HG03108 (cell line): ENCODE measurements around the gene LMF1.

Experiments used
- ATAC-seq: cut with Tn5 transposase; IDR thresholded peaks from one replicate; pipeline ENCODE4 v1.9.1; 2021; ENCODE audit warnings: moderate library complexity; ENCODE audit not compliant: unreplicated experiment

LMF1 gene

DNA sequence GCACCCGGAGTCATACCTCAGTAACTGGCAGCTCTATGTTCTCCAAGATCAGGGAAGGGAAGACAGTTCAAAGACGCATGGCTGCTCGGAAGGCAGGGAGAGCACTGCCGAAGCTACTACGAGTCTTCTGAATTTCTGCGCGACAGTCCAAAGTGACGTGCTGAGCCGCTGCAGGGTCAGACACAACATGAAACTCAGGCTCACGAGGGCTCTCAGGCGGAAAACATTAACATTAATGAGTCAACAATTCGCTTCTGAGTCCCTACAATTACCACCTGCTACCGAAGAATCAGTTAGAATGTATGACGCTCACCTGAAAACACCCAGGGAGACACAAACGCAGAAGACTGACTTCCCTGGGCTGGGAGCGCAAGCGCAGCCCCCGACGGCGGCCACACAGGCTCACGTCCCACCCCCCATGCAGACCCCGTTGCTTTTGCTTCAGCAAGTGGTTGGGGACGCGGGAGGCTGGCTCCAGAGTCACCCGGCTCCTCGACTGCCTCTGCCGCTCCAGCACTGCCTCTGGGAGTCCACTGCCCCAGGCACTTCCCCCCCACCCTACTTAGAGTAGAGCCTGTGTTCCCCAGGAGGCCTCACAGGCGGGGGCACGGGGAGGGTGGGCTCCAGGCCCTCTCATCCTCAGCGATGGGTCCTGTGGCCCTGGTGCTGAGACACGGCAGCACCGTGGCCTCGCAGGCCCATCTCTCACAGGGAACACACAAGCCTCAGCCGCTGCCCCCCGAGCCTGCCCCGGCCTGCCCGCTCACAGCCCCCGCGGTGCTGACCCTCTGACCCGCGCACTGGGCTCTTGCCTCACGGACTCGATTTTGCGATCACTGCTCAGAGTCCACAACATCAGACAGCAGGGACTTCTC is 38.9 kb downstream of the LMF1 start:
- ATAC-seq = no peak

DNA sequence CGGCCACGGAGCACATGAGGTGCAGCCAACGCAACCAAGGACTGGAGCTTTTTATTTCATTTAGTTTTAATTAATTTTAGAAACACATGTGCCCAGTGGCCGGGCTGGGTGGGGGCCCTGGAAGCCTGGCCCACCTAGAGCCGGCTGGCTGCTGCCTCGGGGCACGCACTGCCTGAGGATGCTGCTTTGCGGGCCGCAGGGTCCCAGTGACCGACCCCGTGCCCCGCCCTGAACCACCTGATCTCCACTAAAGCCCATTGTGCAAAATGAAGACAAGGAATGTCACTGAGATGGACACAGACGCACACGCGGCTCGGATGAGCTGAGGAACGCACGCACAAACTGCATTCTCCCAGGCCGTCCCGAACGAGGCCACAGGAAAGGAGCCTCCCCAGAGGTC is 39.6 kb downstream of the LMF1 start:
- ATAC-seq = no peak

DNA sequence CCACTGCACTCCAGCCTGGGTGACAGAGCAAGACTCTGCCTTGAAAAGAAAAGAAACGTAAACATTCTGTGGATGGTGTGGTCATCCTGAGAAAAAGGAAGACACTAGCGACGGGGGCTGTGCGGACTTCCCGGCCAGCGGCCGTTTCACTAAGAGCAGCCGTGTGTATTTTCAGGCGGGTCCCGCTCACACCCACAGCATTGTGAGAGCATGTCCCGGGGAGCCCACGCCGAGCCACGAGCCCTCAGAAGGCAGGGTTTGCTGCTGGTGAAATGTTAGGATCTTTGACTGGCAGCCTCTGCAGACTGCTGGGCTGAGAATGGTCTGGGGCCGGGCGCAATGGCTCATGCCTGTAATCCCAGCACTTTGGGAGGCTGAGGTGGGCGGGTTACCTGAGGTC is 40.3 kb downstream of the LMF1 start:
- ATAC-seq = no peak

DNA sequence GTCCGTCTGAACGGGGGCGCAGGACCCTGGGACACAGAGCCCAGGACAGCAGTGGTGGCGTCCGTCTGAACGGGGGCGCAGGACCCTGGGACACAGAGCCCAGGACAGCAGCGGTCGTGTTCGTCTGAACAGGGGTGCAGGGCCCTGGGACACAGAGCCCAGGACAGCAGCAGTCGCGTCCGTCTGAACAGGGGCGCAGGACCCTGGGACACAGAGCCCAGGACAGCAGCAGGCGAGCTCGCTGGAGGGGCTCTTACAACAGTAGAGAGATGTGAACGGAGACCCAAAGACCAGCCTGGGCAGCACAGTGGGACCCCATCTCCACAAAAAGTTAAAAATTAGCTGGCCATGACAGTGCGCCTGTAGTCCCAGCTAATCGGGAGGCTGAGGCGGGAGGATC is 40.7 kb downstream of the LMF1 start:
- no peak for ATAC-seq

DNA sequence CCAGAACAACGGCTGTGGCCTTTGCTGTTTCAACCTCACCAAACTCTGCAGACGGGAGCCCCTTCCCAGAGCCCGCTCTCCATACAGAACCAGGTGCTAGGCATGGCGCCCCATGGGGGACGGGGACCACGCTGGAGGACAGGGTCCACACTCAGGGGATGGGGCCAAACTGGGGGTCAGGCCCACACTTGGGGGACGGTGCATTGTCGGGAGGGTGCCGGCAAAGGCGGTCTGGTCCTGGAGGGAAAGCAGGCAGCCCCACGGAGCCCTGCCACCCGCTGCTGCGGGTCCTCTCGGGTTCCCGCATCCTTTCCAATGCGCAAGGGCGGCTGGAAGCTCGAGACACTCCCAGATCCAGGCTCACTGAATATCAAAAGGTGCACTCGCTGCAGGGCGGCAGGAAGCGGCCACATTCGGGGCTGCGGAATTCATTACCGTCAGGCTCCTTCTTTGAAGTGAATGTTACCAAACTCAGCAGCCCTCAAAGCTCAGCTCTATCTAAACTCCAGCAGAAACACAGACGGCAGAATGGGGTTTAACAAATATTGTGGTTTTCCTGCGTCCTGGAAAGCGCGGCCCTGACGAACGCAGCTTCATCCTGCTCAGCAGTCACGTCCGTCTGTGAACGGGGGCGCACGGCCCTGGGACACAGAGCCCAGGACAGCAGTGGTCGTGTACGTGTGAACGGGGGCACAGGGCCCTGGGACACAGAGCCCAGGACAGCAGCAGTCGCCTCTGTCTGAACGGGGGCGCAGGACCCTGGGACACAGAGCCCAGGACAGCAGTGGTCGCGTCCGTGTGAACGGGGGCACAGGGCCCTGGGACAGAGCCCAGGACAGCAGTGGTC is 41.3 kb downstream of the LMF1 start:
- no peak for ATAC-seq

DNA sequence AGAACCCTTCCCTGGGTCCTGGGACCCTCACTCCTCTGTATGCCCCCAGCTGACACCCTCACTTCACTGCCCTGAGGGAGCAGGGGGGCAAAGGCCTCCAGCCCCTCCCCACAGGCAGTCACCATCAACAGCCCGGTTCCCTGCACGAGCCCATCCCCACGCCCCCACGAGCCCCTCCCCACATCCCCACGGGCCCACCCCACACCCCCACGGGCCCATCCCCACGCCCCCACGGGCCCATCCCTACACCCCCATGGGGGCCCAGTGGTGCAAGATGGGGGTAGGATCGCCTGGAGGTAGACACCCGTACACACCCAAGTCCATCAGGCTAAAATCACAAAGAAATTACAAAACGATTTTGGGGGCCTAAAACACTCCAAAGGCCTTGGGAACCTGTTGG is 42.3 kb downstream of the LMF1 start:
- ATAC-seq = no peak

DNA sequence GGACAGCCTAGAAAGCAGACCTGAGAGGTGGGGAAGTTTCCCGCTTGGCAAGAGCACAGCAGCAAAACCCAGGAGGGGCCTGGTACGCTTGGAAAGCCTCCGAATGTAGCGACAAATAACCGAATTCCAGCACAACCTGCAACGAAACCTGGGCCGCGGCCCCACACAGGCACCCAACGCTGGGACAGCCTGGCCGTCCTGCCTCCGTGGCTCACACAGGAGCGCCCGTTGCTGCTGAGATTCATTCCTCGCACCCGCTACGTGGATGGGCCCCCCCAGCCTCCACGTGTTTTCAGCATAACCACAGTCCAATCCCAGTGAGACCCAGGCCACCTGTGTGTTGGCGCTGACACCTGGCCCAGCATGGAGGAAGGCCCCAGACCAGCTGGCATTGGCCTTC is 42.9 kb downstream of the LMF1 start:
- no peak for ATAC-seq

DNA sequence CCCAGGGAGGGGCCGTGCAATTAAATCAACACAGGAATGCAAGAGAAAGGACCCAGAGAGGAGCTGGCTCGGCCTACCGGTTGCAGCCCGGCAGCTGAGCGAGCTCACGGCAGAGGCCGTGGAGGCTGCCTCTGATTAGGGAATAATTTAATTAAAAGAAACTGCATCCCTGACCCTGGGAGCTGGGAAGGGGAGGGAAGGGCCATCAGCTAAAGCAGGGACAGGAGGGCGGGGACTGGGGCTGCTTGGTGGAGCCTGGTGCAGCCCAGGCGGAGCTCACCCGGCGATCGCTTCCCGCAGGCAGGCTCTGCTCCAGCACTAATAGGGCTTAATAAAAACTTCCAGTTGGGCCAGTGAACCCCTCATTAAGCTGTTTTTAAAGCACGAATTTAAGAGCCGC is 43.4 kb downstream of the LMF1 start:
- no peak for ATAC-seq

DNA sequence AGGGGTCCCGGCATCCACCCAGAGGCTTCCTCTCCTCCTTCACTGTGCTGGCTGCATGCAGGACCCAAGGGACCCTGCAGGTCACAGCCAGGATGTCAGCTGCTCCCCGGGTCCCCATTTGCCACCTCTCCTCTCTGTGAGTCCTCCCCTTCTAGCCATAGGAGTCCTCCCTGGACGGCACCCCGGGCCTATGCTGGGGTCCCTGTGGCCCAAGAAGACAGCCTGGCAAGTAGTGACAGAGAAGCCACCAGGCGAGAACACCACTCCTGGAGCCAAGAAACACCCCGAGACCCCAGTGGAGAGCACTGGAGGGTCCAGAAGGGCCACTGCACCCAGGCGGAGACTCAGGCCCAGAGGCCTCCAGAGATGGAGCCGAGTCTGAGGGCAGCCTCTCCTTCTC is 44.1 kb downstream of the LMF1 start:
- ATAC-seq = no peak

DNA sequence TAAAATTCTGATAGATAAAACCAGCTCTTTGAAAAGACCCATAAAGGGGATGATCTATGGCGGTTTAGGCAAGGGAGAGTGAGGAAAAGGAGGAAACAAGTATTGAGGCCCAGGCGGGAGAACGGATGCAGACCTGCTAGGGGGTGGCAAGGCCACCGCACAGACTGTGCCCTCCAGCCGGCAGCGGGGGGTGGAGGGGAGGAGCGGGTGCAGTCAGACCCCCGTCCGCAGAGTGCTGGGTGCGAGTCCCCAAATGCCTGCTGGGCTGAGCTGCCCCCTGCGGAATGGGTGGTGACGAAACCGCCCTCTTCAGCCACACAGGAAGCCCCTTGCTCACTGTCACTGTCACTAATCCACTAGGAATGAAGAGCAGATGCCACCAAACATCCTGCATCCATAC is 46.0 kb downstream of the LMF1 start:
- ATAC-seq = no peak

DNA sequence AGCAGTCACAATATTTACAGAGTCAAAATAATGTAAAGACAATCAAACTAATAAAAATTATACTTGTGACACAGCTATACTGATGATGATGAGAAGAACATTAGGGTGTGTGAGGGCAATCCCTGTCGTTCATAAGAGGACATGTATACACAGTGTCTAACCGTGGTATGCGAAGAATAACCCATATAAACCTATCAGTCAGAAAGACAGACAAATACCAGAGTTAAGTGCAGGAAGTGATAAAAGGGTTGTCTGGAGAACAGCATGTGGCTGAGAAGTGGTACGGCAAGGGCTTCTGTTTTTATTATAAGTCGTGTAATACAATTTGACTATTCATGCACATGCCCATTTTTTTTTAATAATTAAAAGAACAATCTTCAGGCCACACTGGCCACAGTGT is 46.7 kb downstream of the LMF1 start:
- ATAC-seq = no peak

DNA sequence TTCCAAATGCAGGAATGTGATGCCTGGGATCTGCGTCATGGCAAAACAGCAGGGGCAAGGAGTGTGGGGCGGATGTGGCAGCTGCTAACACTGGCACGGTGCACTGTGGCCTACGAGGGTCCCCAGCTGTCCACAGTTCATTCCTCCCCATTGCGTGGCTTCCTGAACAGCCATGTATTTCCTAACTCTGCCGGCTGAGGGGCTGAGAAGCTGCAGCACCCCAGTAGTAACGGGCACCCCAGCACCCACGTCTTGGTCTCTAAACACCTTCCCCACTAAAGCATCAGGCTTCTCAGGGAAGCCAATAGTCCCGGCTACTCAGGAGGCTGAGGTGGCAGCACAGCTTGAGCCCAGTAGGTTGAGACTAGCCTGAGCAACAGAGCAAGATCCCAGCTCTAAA is 47.6 kb downstream of the LMF1 start:
- ATAC-seq = no peak

DNA sequence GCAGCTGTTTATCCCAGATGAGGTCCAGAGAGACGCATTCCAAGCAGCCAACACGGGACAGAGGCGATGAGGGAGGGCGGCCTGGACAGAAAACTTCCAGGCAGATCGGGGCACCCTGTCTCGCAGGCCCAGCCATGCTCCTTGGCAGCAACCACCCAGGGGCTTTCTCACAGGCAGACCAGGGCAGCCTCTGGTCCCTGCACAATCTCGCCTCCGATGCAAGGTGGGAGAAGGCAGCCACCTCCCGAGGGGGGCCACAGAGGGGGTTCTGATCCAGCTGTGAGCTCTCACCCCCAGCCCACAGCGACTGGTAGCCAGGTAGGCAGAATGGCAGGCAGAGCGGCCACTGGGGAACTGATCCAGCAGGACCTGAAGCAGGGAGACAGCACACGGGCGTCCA is 48.7 kb downstream of the LMF1 start:
- ATAC-seq = no peak

DNA sequence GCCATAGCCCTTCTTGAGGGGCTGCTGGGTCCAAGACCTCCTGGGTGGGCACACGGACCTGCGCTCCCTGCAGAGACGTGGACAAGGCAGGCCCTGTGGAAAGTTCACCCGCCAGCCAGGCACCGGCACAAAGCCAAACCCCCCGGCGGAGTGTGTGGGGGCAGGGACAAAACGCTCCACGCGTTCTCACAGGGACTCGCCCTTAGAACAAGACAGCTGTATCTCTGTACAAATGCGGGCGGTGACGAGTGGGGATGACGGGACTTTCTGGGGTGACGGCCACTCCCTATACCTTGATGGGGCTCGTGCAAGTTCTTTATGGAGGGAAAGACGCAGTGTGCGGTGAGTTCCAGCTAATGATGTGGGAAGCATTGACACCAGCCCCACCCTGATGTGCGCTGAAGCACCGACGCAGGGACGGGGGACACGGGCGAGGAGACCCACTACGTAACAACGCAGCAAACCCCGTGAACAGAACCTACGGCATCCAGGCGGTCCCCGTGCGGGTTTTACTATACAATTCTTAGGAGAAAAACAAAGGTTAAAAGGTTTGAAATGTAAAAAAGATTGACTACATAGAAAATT is 49.4 kb downstream of the LMF1 start:
- no peak for ATAC-seq

DNA sequence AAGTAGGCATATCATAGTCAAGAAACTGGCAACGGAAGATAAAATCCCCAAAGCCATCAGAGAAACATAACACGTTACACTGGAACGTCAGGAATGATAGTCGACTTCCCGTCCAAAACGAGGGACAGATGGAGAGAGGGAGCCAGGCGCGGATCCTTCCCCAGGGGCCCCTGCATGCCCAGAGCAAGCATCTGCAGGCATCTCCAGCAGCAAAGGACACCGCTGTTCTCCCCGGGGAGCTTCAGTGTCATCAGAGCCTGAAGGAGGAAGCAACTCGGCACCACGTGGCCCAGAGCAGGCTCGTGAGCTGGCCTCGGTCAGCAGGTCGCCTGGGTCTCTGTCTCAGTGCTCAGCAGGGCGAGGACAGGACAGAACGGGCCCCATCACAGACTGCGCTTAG is 50.1 kb downstream of the LMF1 start:
- no peak for ATAC-seq

DNA sequence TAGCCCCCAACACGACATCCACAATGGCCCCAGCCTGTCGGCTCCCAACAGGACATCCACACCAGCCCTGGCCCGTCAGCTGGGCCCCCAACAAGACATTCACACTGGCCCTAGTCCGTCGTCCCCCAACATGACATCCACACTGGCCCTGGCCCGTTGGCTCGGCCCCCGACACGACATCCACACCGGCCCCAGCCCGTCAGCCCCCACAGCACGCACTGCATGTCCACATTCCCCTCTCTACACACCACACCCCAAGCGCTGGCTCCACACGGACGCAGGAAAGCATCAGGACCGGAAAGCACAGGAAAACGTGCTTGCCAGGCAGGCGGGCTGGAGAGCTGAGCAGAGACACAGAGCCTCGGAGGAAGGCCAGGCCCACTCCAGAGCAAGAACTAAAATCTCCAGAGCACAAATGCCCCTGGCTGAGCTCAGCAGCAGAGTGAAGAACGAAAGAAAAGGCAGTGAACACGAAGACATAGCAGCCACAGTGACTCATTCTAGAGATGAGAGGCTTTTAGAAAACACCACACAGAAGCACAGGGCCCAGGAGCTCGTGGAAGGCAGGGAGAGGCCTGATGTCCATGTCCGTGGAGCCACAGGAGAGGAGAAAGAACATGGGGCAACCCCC is 50.6 kb downstream of the LMF1 start:
- ATAC-seq = no peak

DNA sequence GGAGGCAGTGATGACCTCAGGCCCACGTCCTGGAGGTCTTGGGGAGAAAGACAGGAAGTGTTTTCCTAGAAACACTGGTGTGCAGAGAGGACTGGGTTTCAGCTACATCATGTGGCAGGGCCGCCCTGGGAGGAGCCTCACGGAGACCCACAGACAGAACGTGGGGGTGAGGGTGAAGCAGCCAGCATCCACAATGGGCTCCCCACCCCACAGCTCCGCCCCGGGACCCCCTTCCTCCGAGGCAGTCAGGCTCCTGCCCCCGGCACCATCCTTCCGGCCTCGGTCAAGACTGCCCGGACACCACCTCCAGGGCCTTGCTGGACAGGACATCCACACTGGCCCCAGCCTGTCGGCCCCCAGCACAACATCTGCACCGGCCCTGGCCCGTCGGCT is 51.1 kb downstream of the LMF1 start:
- ATAC-seq = no peak

DNA sequence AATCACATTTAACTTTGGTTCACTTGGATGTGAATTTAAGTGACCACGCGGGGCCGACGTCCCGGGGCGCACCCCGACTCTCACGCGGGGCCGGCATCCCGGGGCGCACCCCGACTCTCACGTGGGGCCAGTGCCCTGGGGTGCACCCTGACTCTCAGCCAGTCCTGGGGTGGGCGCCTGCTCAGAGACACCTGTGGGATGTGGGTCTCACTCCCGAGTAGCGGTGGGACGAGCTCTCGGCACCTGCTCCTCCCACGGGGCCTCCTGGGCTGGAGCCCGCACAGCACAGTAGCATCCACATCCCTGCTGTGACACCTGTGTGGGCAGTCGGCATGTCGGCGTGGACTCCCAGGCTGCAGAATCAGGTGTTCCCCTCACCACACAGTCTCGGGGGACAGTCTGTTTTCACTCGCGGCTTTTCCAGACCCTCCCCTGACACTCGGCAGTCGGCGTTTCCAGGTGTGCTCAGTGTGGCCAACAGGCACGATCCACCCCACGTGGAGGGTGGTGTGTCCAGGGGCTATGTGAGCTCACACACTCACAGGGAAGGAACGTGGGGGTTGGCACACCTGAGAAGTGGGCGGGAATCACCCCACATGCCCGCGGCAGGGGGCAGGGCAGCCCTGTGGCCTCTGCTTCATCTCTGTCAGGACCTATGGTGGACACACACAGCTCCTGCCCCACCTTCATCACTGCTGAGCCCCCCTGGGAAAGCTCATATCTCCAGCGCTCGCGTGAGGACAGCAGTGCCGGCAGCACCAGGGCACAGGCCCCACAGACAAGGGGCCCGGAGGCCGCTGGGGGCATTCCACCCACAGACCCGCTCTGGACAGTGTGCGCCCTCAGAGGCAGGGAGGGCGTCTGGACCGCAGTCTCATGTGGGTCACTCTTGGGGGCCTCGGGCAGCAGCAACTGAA is 51.8 kb downstream of the LMF1 start:
- no peak for ATAC-seq

DNA sequence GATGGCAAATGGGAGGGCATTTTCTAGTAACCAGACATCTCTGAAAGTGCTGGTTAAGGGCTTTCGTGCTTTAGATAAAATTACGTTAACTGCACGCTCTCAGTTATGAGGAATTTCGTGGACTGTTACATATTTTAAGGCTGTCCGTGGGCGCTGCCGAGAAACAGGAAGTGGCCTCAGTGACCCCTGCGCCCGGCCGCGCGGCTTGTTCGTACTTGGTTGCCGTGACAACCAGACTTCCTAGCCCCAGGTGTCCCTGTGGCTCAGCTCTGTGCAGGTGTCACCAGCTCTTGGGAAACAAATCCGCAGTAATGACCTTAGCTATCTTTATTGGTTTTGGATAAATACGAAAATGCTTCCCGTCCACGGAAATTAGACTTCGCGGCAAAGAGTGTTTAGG is 52.7 kb downstream of the LMF1 start:
- no peak for ATAC-seq

DNA sequence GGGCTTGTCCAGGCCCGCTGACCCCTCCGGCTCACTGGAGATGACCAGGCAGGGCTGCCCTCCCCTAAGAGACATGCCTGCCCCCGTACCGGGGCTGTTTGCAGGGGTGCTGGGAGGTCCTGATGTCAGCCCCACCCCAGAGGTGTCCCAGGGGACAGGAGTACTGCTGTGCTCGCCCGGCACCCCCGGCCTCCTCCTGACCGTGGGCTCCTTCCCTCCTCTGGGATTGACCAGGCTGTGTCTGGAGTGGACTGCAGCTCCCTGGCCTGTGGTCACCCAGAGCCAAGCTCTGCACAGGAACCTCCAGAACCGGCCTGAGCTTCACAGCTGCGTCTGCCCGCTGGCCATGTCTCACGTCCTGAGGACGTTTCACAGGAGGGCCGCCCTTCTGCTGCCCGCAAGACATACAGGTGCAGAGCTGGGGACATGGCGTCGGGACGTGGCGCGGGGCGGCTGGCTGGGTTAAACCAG is 53.2 kb downstream of the LMF1 start:
- ATAC-seq = no peak
